ENCODE measurements around the gene AOPEP. TPM values are rescaled to one million over a fixed set of nuclear protein-coding genes. Genes with fewer than 3 reads are reported as not detected.

Gene AOPEP
- total and polyA plus RNA-seq, 2 donors (not counting 1 experiment from before 2014, with no cell fraction given) = 66.1 to 94.1 TPM

DNA sequence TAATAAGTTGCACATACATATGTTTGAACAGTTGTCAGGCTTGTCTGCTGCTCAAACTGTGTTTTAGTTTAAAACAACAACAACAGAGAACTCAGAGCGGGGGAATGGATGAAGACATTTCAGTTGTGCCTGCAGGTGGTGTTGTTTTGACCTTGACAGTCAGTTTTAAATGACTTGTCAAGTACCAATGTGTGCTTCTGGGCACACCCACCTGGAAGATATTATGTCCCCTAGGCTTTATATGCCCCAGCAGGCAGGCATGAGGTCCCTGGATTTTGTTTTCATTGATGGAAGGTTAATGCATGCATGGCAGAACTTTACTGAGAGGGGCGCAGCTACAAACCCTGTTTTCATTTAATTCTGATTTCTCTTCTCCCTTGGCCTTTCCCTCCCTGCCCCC is 84.6 kb downstream of the AOPEP start:
- no peaks in the 10 kb centered on the region for H4K20me1 ChIP-seq (ENCODE audit: control insufficient read depth, extremely low read depth, insufficient read depth, low read length)

GRCh38 chr9:94812343-94812742 is 85.8 kb downstream of the AOPEP start:
- Histone ChIP-seq H3K4me2 (ENCODE audit: extremely low read depth, insufficient read depth, low read length) (no peak overlapping the region), H4K20me1 (ENCODE audit: control insufficient read depth, extremely low read depth, insufficient read depth, low read length) (no peaks in the 10 kb centered on the region), H3K27me3 (ENCODE audit: control insufficient read depth, insufficient read depth, low read length) (no peaks in the 10 kb centered on the region), H3K4me3 (replicated peaks in 1 of 4; ENCODE audit: control extremely low read depth in 1 of 4, insufficient read depth in 1 of 4, low read depth in 3 of 4, low read length in 4 of 4) (no peak overlapping the region), H3K36me3 (ENCODE audit: control insufficient read depth, insufficient read depth, low read length) (peaks cover 2% of the 10 kb centered on the region), H3K9ac (ENCODE audit: insufficient read depth, low read length) (no peak overlapping the region), H3K27ac (ENCODE audit: insufficient read depth, low read length) (no peak overlapping the region), H3K9me3 (ENCODE audit: control insufficient read depth, insufficient read depth, low read depth, low read length) (no peaks in the 10 kb centered on the region), H2AFZ (ENCODE audit: low read length) (no peak overlapping the region), H3K4me1 (ENCODE audit: control insufficient read depth, extremely low read depth, insufficient read depth, low read length) (peaks cover 4% of the 10 kb centered on the region), H3K79me2 (ENCODE audit: control insufficient read depth, insufficient read depth, low read length) (no peaks in the 10 kb centered on the region)
- no peak for TF ChIP-seq CTCF (conservative IDR thresholded peaks at IDR 0.05 in 1 of 2, IDR thresholded peaks at IDR 0.05 in 1 of 2; ENCODE audit: low read depth in 1 of 2, low read length in 2 of 2)
- no peak for TF ChIP-seq EZH2 (IDR thresholded peaks at IDR 0.05; ENCODE audit: low read length, missing control alignments)
- DNase-seq (ENCODE audit: low read depth in 2 of 2) = peak; percentile 20 to 91

More for the DNA sequence above, 84.6 kb downstream of the AOPEP start:
- no peaks in the 10 kb centered on the region for H3K27me3 ChIP-seq (ENCODE audit: control insufficient read depth, insufficient read depth, low read length)
- no peak overlapping the region for H3K9ac ChIP-seq (ENCODE audit: insufficient read depth, low read length)
- H3K79me2 ChIP-seq (ENCODE audit: control insufficient read depth, insufficient read depth, low read length) = no peaks in the 10 kb centered on the region
- no peak for DNase-seq (ENCODE audit: low read depth in 2 of 2)
- H3K36me3 ChIP-seq (ENCODE audit: control insufficient read depth, insufficient read depth, low read length) = peaks cover 2% of the 10 kb centered on the region
- peaks cover 4% of the 10 kb centered on the region for H3K4me1 ChIP-seq (ENCODE audit: control insufficient read depth, extremely low read depth, insufficient read depth, low read length)
- no peak overlapping the region for H2AFZ ChIP-seq (ENCODE audit: low read length)
- no peak overlapping the region for H3K27ac ChIP-seq (ENCODE audit: insufficient read depth, low read length)
- H3K4me2 ChIP-seq (ENCODE audit: extremely low read depth, insufficient read depth, low read length) = no peak overlapping the region
- no peak overlapping the region for H3K4me3 ChIP-seq (replicated peaks in 1 of 4; ENCODE audit: control extremely low read depth in 1 of 4, insufficient read depth in 1 of 4, low read depth in 3 of 4, low read length in 4 of 4)
- TF ChIP-seq EZH2 (IDR thresholded peaks at IDR 0.05; ENCODE audit: low read length, missing control alignments) (no peak), CTCF (conservative IDR thresholded peaks at IDR 0.05 in 1 of 2, IDR thresholded peaks at IDR 0.05 in 1 of 2; ENCODE audit: low read depth in 1 of 2, low read length in 2 of 2) (no peak)
- H3K9me3 ChIP-seq (ENCODE audit: control insufficient read depth, insufficient read depth, low read depth, low read length) = no peaks in the 10 kb centered on the region

DNA sequence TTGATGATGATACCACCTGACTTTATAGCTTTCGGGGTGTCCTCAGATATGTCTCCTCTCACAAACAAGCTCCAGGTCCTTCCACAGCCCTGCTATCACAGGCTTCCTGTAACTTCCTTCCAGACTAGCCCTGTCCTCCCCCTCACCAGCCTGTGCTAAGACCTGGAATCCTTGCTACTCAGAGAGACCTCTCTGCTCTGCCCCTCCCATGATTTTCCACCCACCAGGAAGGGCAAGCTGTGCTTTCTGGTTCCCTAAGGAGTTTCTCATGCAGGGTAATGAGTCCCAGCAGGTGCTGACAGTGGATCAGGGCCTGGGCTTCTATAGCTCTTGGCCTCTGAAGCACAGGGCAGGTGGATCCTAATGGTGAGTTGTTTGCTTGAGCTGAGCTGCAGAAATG is 86.9 kb downstream of the AOPEP start:
- Histone ChIP-seq H3K9me3 (ENCODE audit: control insufficient read depth, insufficient read depth, low read depth, low read length) (no peaks in the 10 kb centered on the region), H4K20me1 (ENCODE audit: control insufficient read depth, extremely low read depth, insufficient read depth, low read length) (no peaks in the 10 kb centered on the region), H3K4me2 (ENCODE audit: extremely low read depth, insufficient read depth, low read length) (no peak overlapping the region), H2AFZ (ENCODE audit: low read length) (no peak overlapping the region), H3K9ac (ENCODE audit: insufficient read depth, low read length) (no peak overlapping the region), H3K79me2 (ENCODE audit: control insufficient read depth, insufficient read depth, low read length) (no peaks in the 10 kb centered on the region), H3K4me1 (ENCODE audit: control insufficient read depth, extremely low read depth, insufficient read depth, low read length) (peaks cover 6% of the 10 kb centered on the region), H3K27ac (ENCODE audit: insufficient read depth, low read length) (no peak overlapping the region), H3K4me3 (replicated peaks in 1 of 4; ENCODE audit: control extremely low read depth in 1 of 4, insufficient read depth in 1 of 4, low read depth in 3 of 4, low read length in 4 of 4) (no peak overlapping the region), H3K27me3 (ENCODE audit: control insufficient read depth, insufficient read depth, low read length) (no peaks in the 10 kb centered on the region), H3K36me3 (ENCODE audit: control insufficient read depth, insufficient read depth, low read length) (peaks cover 2% of the 10 kb centered on the region)
- no peak for DNase-seq (ENCODE audit: low read depth in 2 of 2)
- TF ChIP-seq CTCF (conservative IDR thresholded peaks at IDR 0.05 in 1 of 2, IDR thresholded peaks at IDR 0.05 in 1 of 2; ENCODE audit: low read depth in 1 of 2, low read length in 2 of 2) (no peak), EZH2 (IDR thresholded peaks at IDR 0.05; ENCODE audit: low read length, missing control alignments) (no peak)
